ENCODE results near the gene C15orf40. TPM values are rescaled to one million over a fixed set of nuclear protein-coding genes. Genes with fewer than 3 reads are reported as not detected.
"Not testable (repeated sequence)": the region's sequence is repeated elsewhere in the genome, so short reads cannot be mapped to it uniquely, and the experiment has no call there.

Gene C15orf40
- total RNA-seq, 4 donors from 2014 or later: 10.7 to 33.8 (median 19.9) TPM

DNA sequence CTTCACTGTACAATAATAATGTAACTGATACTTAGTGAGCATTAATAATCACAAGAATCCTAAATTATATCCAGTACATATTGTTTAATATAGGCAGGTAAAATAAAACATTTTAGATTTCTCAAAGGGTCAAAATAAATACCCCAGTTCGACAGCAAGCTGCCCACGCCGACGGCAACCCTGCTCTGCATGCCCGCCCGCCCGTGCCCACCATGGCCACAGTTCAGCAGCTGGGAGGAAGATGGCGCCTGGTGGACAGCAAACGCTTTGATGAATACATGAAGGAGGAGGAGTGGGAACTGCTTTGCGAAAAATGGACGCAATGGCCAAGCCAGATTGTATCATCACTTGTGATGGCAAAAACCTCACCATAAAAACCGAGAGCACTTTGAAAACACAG lies 32.7 kb upstream of the C15orf40 start:
- DNase-seq: no peak
- Histone ChIP-seq H3K27ac (no peak overlapping the region), H3K4me3 (no peak overlapping the region), H3K27me3 (no peaks in the 10 kb centered on the region), H3K36me3 (peaks cover 0 to 63% (median 0%) of the 10 kb centered on the region in 3 donors), H3K9me3 (no peaks in the 10 kb centered on the region), H3K4me1 (peaks cover 0 to 14% (median 0%) of the 10 kb centered on the region in 4 donors)
- TF ChIP-seq POLR2A (IDR thresholded peaks at IDR 0.05): no peak
- TF ChIP-seq, protein P1, sequence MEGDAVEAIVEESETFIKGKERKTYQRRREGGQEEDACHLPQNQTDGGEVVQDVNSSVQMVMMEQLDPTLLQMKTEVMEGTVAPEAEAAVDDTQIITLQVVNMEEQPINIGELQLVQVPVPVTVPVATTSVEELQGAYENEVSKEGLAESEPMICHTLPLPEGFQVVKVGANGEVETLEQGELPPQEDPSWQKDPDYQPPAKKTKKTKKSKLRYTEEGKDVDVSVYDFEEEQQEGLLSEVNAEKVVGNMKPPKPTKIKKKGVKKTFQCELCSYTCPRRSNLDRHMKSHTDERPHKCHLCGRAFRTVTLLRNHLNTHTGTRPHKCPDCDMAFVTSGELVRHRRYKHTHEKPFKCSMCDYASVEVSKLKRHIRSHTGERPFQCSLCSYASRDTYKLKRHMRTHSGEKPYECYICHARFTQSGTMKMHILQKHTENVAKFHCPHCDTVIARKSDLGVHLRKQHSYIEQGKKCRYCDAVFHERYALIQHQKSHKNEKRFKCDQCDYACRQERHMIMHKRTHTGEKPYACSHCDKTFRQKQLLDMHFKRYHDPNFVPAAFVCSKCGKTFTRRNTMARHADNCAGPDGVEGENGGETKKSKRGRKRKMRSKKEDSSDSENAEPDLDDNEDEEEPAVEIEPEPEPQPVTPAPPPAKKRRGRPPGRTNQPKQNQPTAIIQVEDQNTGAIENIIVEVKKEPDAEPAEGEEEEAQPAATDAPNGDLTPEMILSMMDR (IDR thresholded peaks at IDR 0.05): no peak

DNA sequence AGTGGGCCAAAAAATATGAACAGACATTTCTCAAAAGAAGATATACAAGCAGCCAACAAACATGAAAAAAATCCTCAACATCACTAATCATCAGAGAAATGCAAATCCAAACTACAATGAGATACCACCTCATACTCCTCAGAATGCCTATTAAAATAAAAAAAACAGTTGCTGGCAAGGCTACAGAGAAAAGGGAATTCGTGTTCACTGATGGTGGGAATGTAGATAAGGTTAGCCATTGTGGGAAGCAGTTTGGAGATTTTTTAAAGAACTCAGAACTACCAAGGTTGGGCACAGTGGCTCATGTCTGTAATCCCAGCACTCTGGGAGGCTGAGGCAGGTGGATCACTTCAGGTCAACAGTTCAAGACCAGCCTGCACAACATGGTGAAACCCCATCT lies 27.8 kb upstream of the C15orf40 start:
- H3K4me1 ChIP-seq: no peaks in the 10 kb centered on the region
- peaks cover 0 to 42% (median 0%) of the 10 kb centered on the region in 3 donors for H3K36me3 ChIP-seq
- H3K27ac ChIP-seq: no peak overlapping the region
- TF ChIP-seq, protein P1 (IDR thresholded peaks at IDR 0.05): no peak
- no peak for TF ChIP-seq POLR2A (IDR thresholded peaks at IDR 0.05)
- DNase-seq: no peak
- no peak overlapping the region for H3K4me3 ChIP-seq
- no peaks in the 10 kb centered on the region for H3K9me3 ChIP-seq
- no peaks in the 10 kb centered on the region for H3K27me3 ChIP-seq

DNA sequence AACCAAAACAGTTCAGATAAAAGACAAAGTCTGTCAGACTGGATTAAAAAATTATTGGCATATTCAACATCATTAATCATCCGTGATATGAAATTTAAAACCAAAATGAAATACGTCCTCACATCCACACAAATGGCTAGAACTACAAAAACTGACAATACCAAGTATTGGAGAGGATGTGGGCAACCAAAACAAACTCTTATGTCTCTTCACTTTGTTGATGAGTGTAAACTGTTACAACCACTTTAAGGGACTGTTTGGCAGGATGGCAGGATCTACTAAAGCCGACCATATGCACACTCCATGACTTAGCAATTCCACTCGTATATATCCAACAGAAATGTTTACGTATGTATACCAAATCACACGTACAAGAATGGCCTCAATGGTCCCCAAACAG lies 24.8 kb upstream of the C15orf40 start:
- Histone ChIP-seq H3K27me3 (no peaks in the 10 kb centered on the region), H3K9me3 (no peaks in the 10 kb centered on the region), H3K4me1 (no peaks in the 10 kb centered on the region), H3K4me3 (no peak overlapping the region), H3K36me3 (peaks cover 0 to 29% (median 0%) of the 10 kb centered on the region in 3 donors), H3K27ac (no peak overlapping the region)
- TF ChIP-seq, protein P1 (IDR thresholded peaks at IDR 0.05): no peak
- TF ChIP-seq POLR2A (IDR thresholded peaks at IDR 0.05): no peak
- DNase-seq: no peak

DNA sequence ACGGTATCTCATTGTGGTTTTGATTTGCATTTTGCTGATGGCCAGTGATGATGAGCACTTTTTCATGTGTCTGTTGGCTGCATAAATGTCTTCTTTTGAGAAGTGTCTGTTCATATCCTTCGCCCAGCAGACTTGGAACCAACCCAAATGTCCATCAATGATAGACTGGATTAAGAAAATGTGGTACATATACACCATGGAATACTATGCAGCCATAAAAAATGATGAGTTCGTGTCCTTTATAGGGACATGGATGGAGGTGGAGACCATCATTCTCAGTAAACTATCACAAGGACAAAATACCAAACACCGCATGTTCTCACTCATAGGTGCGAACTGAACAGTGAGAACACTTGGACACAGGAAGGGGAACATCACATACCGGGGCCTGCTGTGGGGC lies 19.8 kb upstream of the C15orf40 start:
- H3K27me3 ChIP-seq, H3K4me1 ChIP-seq, H3K27ac ChIP-seq, H3K9me3 ChIP-seq, DNase-seq, H3K4me3 ChIP-seq: not testable (repeated sequence)
- H3K36me3 ChIP-seq: peaks cover 0 to 35% (median 0%) of the 10 kb centered on the region in 3 donors

DNA sequence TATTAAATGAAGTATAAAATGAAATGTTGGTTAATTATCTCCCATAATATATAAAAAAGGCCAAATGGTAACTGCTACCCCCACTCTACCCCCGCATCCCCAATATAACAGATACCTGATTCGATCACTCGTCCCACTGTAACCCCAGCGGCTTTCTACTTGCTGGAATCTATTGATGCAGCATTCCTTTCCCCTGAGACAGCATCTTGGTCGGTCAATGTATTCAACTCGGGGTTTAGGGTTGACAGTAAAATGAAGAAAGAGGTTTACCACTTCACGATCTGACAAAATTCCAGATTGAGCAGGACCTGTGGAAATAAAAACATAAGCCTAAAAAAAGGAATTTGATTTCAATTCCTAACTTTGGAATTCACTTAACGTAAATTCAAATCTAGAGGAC lies 18.6 kb upstream of the C15orf40 start:
- Histone ChIP-seq H3K27me3 (no peaks in the 10 kb centered on the region), H3K4me1 (no peaks in the 10 kb centered on the region), H3K36me3 (peaks cover 0 to 35% (median 0%) of the 10 kb centered on the region in 3 donors), H3K4me3 (no peak overlapping the region), H3K27ac (no peak overlapping the region), H3K9me3 (no peaks in the 10 kb centered on the region)
- TF ChIP-seq, protein P1 (IDR thresholded peaks at IDR 0.05): no peak
- TF ChIP-seq POLR2A (IDR thresholded peaks at IDR 0.05): no peak
- no peak for DNase-seq

DNA sequence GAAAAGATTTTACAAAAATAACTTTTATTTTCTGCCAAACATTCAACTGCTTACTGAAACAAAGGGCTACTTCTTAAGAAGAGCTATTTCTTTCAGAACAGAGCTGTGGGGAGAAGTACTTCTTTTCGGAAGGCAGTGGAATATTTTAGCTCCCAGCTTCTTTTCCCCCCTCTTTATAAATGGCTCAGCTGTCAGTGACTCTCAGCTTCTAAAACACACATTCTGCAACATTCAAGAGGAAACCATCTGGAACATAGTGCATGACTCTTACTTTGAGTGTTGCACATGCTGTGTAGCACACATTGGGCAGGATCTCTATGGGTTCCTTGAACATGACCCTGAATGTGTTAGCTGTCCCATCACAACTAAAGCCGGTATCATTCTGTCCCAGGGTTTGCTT lies 7.0 kb upstream of the C15orf40 start:
- Histone ChIP-seq H3K36me3 (peaks cover 0 to 51% (median 0%) of the 10 kb centered on the region in 3 donors), H3K27me3 (no peaks in the 10 kb centered on the region), H3K4me3 (no peak overlapping the region), H3K9me3 (no peaks in the 10 kb centered on the region), H3K4me1 (no peaks in the 10 kb centered on the region), H3K27ac (no peak overlapping the region)
- no peak for DNase-seq
- no peak for TF ChIP-seq POLR2A (IDR thresholded peaks at IDR 0.05)
- TF ChIP-seq, protein P1 (IDR thresholded peaks at IDR 0.05): no peak

Measured in Peyer's patch (tissue), 4 donors.